Fibroblast of skin of right quadriceps (primary cell): ENCODE measurements around the gene H2BK1.

ENCODE experiments used
- DNase-seq: peaks from one replicate; pipeline ENCODE4 v3.0.0-alpha.2; 2013

H2BK1 gene

GRCh38 chr7:151175793-151176311, 34.4 kb downstream of the H2BK1 start:
- no peak for DNase-seq

DNA sequence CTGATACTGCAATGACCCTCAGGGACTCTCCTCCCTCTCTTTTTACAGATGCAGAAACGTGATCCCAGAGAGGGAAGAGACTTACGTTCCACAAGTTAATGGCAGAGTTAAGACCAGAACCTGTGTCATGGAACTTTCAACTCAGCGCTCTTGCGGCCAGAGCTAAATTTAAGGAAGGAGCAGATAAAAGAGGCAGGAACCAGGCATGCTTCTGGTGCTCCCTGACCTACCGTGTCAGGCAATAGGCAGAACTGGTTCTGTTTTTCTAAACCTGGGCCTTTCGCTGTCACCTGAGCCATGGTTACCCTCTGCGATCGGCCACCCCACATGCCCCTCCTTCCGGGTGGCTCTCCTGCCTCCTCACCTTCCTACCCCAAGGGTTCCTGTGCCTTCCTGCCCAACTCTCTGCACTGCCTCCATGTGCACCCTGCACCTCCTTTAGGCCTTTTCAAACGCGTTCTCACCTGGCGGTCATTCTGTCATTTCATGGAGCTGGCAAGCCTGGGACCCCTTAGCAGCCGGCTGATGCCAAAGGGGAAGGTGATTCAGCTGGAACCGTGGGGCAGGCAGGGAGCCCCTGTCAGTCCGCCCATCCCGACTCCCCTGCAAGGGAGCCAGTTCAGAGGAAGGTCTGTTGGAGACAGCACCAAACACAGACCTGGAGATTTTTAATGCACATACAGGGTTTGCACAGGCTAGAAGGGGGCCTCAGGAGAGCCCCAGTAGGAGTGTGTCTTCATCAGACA, 35.1 kb downstream of the H2BK1 start:
- DNase-seq = no peak

DNA sequence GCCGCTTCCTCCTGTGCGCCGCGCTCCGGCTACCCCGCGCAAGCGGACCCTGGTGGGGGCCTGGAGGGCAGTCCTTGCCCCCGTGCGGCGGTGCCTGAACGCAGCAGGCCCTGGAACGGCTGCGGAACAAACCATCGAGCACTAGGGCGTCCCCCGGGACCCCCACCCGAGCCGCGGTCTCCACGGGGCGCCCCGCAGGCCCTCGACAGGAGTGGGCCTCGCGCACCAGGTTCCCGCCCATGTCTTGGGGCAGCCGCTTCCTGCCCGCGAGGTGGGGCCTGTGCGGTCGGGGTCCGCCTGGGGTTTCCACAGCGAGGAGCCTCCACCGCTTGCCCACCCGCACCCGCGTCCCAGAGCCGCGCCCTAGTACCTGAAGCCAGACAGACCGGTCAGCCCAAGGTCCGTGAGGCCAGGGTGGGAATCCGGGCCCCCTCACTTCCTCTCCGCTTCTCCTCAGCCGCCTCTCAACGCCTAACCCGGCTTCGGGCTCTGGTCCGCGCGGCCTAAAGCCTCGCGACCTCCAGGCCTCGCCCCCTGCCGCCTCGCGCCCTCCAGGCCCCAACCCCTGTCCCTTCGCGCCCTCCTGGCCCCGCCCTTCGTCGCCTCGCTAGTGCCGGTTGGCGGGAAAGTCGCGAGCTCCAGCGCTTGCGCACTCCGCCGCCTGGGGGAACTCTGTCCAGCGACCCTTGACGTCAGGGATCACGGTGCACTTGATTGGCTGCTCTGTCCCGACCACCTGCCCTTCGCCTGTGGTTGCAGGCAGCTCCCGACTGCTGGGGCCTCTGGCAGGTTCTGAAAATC, 35.8 kb downstream of the H2BK1 start:
- DNase-seq = peak; percentile 4

GRCh38 chr7:151173386-151174245, 36.7 kb downstream of the H2BK1 start:
- DNase-seq = no peak

DNA sequence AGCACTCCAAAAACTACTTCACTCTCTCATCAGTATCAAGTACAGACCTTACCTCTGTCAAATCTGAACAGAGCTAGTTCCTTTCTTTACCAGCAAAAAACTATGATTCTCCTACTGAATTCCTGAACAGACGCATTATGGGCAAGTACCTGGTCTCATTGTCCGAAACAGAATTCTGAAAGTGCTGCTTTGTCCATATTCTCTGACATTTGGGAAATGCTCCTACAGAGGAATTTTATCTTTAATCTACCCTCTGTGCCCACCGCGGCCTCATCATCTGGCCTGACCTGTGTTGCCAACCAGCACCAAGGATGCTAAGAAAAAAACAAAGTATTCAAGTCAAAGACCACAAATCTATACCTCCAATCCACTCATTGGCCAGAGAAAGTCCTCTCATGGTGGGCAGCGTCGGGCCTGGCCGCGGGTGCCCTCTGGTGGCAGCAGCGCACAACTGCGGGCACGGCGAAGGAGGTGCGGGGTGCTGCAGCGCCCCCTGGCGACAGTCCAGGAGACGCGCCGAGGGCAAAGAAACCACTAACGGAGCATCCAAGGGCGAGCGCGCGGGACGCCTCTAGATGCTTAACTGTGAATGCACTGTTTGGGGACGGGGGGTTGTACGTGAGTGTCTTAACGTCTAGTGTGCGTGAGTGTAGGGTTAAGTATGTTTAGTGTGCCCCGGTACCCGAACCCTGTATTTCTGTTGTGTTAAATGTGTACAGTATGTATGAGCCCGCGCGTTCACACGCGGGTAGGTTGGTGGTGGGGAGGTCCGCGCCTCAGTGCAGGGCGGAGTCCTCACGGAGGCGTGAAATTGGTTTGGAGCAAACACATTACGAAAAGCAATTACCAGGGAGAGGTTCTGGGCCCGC, 37.8 kb downstream of the H2BK1 start:
- peak; percentile 63 for DNase-seq

DNA sequence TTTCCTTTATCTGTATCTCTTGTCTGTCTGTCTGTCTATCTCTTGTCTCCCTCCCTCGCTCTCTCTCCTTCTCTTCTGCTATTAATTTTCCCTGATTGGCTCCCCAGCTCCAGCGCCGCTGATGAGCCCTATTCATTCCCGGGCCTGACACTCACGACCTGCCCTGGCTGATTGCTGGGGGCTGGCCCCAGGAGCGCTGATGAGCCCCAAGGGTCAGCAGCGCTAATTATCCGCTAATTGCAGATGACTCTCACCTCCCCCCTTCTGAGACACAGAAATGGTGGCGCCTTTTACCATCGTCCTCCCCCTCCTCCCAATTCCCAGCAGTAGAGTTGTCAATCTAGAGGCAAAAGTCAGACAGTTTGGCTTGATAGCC, 41.5 kb downstream of the H2BK1 start:
- no peak for DNase-seq

- no peak for DNase-seq
Observed at GRCh38 chr7:151168003-151168786, 42.1 kb downstream of the H2BK1 start.

DNA sequence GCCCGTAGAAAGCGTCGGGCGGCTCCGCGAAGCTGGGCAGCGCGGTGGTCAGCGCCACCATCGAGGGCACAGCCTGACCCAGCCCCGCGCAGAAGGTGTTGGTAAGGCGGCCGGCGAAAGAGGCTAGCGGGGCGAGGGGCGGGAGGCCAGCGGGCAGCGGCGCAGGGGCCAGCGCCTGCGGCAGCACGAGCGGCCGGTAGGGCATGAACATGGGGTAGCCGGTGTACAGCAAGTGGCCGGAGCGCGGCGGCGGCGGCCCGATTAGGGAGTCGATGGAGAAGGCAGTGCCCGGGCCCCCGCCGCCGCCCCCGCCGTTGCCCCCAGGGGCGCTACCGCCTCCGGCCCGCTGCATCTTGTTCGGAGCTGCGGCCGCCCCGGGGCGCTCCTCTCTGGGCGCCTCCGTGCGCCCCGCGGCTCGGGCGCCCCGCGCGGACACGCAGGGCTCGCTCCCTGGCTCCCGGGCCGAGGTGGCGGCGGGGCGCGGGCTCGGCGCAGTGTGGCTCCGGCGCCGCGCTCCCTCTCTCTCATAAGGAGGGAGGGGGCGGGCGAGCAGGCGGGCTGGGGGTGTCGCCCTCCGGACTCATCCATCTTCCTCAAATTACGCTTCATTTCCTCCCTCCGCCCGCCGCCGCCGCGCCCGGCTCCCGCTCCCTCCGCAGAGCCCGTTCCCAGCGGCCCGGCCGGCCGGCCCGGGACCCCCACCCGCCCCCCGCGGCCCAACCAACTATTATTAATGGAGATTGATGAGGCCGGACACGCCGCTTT, 42.9 kb downstream of the H2BK1 start, which contains the start of gene GBX1:
Gene GBX1, minus strand, starts transcription at position 498 of the 765 bp plus-strand sequence. Its CDS starts 146 bp downstream, at position 352.
- no peak for DNase-seq

- no peak for DNase-seq
Observed at GRCh38 chr7:151166629-151167196, 43.6 kb downstream of the H2BK1 start.

DNA sequence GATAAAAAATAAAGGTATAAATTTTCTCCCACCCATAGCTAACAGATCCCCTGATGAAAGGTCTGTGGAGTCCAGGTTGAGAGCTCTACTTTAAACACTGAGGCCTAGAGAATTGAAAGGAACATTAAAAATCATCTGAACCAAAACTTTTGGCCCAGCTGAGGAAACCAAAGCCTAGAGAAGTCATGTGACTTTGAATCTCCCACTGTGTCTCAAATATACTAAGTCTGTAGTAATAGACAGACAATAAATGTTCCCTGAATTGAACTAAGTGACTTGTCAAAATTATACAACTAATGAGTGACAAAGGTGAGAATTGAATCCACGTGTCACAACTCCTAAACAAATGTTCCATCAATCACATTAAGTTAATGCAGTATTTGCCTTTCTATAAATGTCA, 48.5 kb downstream of the H2BK1 start:
- no peak for DNase-seq
